WERI-Rb-1 (cell line): ENCODE results near the gene NECTIN1.
A peak's percentile ranks its signal among the peaks of the same experiment; 100 is the strongest.

Experiments used
- DNase-seq: peaks from one replicate; pipeline ENCODE4 v3.0.0-alpha.2; 2020
- H3K27ac ChIP-seq: fragments of 250-450 bp; sonication (Bioruptor Pico); 2 replicates; pipeline ENCODE4 v1.5.1; 2020; ENCODE audit warnings: mild to moderate bottlenecking, moderate library complexity
- H3K27me3 ChIP-seq: fragments of 250-450 bp; sonication (Bioruptor Pico); 2 replicates; pipeline ENCODE4 v1.5.1; 2021; ENCODE audit warnings: mild to moderate bottlenecking, low read depth, moderate library complexity; ENCODE audit not compliant: insufficient read depth, severe bottlenecking
- H3K36me3 ChIP-seq: fragments of 250-450 bp; sonication (Bioruptor Pico); 2 replicates; pipeline ENCODE4 v1.5.1; 2020; ENCODE audit warnings: mild to moderate bottlenecking, moderate library complexity
- H3K4me3 ChIP-seq: 2 replicates; pipeline ENCODE4 v1.5.1; 2011; ENCODE audit warnings: low read depth, mild to moderate bottlenecking, control low read depth, low read length
- H3K9me3 ChIP-seq: fragments of 250-450 bp; sonication (Bioruptor Pico); 2 replicates; pipeline ENCODE4 v1.5.1; 2021; ENCODE audit warnings: mild to moderate bottlenecking, moderate library complexity; ENCODE audit not compliant: severe bottlenecking
- CTCF ChIP-seq: IDR thresholded peaks from 2 replicates; pipeline ENCODE4 v1.5.1; 2011; ENCODE audit warnings: low read depth, mild to moderate bottlenecking, control low read depth, inconsistent platforms, low read length

The NECTIN1 gene

GRCh38 chr11:119626871-119627270 is 102.1 kb downstream of the NECTIN1 start:
- Histone ChIP-seq H3K27ac (peak overlapping the region; percentile 48), H3K27me3 (no peaks in the 10 kb centered on the region), H3K9me3 (no peaks in the 10 kb centered on the region), H3K36me3 (no peaks in the 10 kb centered on the region), H3K4me3 (no peak overlapping the region)
- peak; percentile 90 for DNase-seq
- no peak for TF ChIP-seq CTCF

- no peak for TF ChIP-seq CTCF
These were observed 102.7 kb downstream of the NECTIN1 start for GRCh38 chr11:119626197-119626841.

GRCh38 chr11:119625206-119625978 is 103.6 kb downstream of the NECTIN1 start:
- Histone ChIP-seq H3K9me3 (no peaks in the 10 kb centered on the region), H3K4me3 (no peak overlapping the region), H3K27ac (no peak overlapping the region), H3K27me3 (no peaks in the 10 kb centered on the region), H3K36me3 (no peaks in the 10 kb centered on the region)
- TF ChIP-seq CTCF = no peak
- no peak for DNase-seq

More at GRCh38 chr11:119626197-119626841, 102.7 kb downstream of the NECTIN1 start:
- Histone ChIP-seq H3K27ac (peak overlapping the region; percentile 48), H3K9me3 (no peaks in the 10 kb centered on the region), H3K36me3 (no peaks in the 10 kb centered on the region), H3K4me3 (no peak overlapping the region), H3K27me3 (no peaks in the 10 kb centered on the region)
- no peak for DNase-seq

GRCh38 chr11:119624629-119625028 is 104.4 kb downstream of the NECTIN1 start:
- Histone ChIP-seq H3K9me3 (no peaks in the 10 kb centered on the region), H3K36me3 (no peaks in the 10 kb centered on the region), H3K27ac (no peak overlapping the region), H3K4me3 (no peak overlapping the region), H3K27me3 (no peaks in the 10 kb centered on the region)
- no peak for TF ChIP-seq CTCF
- DNase-seq = no peak

GRCh38 chr11:119624102-119624615 is 104.8 kb downstream of the NECTIN1 start:
- Histone ChIP-seq H3K9me3 (no peaks in the 10 kb centered on the region), H3K27me3 (no peaks in the 10 kb centered on the region), H3K27ac (no peak overlapping the region), H3K36me3 (no peaks in the 10 kb centered on the region), H3K4me3 (no peak overlapping the region)
- TF ChIP-seq CTCF = peak; percentile 62
- peak; percentile 30 for DNase-seq
